Fibroblast of skin of back (primary cell): ENCODE data around the gene P4HA2.
A peak's percentile ranks its signal among the peaks of the same experiment; 100 is the strongest.

Experiments
- DNase-seq: peaks from one replicate; pipeline ENCODE4 v3.0.0-alpha.2; 2013

Gene P4HA2

GRCh38 chr5:132222649-132223038 is 5.0 kb downstream of the P4HA2 start:
- no peak for DNase-seq

GRCh38 chr5:132221781-132222648 is 5.6 kb downstream of the P4HA2 start:
- no peak for DNase-seq

GRCh38 chr5:132220491-132220890 is 7.2 kb downstream of the P4HA2 start:
- no peak for DNase-seq

- DNase-seq: no peak
Observed at GRCh38 chr5:132219981-132220380, 7.7 kb downstream of the P4HA2 start.

GRCh38 chr5:132219289-132219970 is 8.2 kb downstream of the P4HA2 start:
- DNase-seq: no peak

GRCh38 chr5:132218321-132218720 is 9.3 kb downstream of the P4HA2 start:
- no peak for DNase-seq

- DNase-seq: peak; percentile 98
Observed at GRCh38 chr5:132215329-132215728, 12.3 kb downstream of the P4HA2 start.

GRCh38 chr5:132214491-132214890 is 13.2 kb downstream of the P4HA2 start:
- DNase-seq: no peak

- DNase-seq: no peak
Observed at GRCh38 chr5:132213666-132214065, 14.0 kb downstream of the P4HA2 start.

GRCh38 chr5:132211787-132212186 is 15.9 kb downstream of the P4HA2 start:
- peak; percentile 53 for DNase-seq

- no peak for DNase-seq
Observed at GRCh38 chr5:132210944-132211343, 16.7 kb downstream of the P4HA2 start.

- no peak for DNase-seq
Observed at GRCh38 chr5:132209901-132210545, 17.6 kb downstream of the P4HA2 start.

GRCh38 chr5:132209131-132209530 is 18.5 kb downstream of the P4HA2 start:
- peak; percentile 32 for DNase-seq

- DNase-seq: no peak
Observed at GRCh38 chr5:132207778-132208177, 19.9 kb downstream of the P4HA2 start.

- no peak for DNase-seq
Observed at GRCh38 chr5:132206782-132207181, 20.9 kb downstream of the P4HA2 start.

- no peak for DNase-seq
Observed at GRCh38 chr5:132205385-132206125, 22.1 kb downstream of the P4HA2 start.

GRCh38 chr5:132204371-132205135 is 23.1 kb downstream of the P4HA2 start:
- no peak for DNase-seq

- no peak for DNase-seq
Observed at GRCh38 chr5:132203916-132204315, 23.7 kb downstream of the P4HA2 start.

GRCh38 chr5:132203464-132203818 is 24.2 kb downstream of the P4HA2 start:
- no peak for DNase-seq

GRCh38 chr5:132202711-132203463 is 24.8 kb downstream of the P4HA2 start:
- DNase-seq: no peak

- no peak for DNase-seq
Observed at GRCh38 chr5:132199116-132199680, 28.5 kb downstream of the P4HA2 start.
